G401.6 (cell line): ENCODE measurements around the gene PLA2G4F.
"Not testable (repeated sequence)": the region's sequence is repeated elsewhere in the genome, so short reads cannot be mapped to it uniquely, and the experiment has no call there.

Source experiments
- FAIRE-seq: peaks from 2 replicates; lab custom pipeline; 2012; peaks lifted over from hg19 to GRCh38; lab: Jason Lieb, UNC

PLA2G4F gene

GRCh38 chr15:42097018-42097417 lies 59.4 kb downstream of the PLA2G4F start:
- FAIRE-seq, result no peak

- no peak for FAIRE-seq
Measured at GRCh38 chr15:42094512-42094963, 61.9 kb downstream of the PLA2G4F start, which contains the start of gene PLA2G4D. TSS of gene PLA2G4D (minus strand) at chr15:42094562. CDS start at chr15:42094459, 103 bp downstream.

- FAIRE-seq, result no peak
Measured at GRCh38 chr15:42093966-42094365, 62.5 kb downstream of the PLA2G4F start.

- no peak for FAIRE-seq
Measured at GRCh38 chr15:42092398-42093318, 63.8 kb downstream of the PLA2G4F start.

- FAIRE-seq, result not testable (repeated sequence)
Measured at GRCh38 chr15:42091753-42092397, 64.6 kb downstream of the PLA2G4F start.

DNA sequence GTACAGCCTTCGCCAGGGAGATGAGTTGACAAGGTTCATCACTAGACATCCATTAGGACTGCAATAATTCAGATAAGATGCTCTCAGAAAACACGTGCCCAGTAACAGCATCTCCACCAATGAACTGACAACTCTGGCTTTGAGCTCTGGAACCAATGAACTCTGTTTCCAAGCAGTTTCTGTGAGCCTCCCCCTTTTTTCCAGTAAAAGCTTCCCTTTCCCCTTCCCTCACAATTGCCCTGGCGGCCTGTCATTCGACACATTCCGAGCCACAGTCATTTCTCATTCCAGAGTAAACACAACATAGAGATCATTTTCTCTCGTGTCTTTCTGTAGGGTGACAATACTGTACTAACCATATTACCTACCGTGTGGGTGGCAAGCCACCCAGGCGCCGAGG lies 65.7 kb downstream of the PLA2G4F start:
- no peak for FAIRE-seq

GRCh38 chr15:42090370-42090769 lies 66.1 kb downstream of the PLA2G4F start:
- FAIRE-seq, result no peak

DNA sequence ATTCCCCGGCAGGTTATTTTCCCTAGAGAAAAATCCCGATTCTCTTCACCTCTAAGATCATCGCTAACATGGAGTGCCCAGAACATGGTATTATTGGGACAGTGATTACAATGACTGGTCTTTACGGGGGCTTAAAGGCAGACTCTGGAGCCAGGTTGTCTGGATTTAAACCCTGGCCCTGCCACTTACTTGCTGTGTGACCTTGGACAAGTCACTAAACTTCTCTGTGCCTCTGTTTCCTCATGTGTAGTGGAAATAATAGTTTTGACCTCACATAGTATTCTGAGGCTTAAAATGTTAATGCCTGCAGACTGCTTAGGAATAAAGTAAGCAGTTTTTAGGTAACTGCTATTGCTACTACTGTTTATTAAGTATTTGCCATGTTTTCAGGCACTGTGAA lies 66.5 kb downstream of the PLA2G4F start:
- FAIRE-seq, result no peak
